HTR-8/SVneo (cell line): ENCODE results near the gene BFSP2.

ENCODE experiments used
- DNase-seq: peaks from one replicate; pipeline ENCODE4 v3.0.0; 2011; ENCODE audit warnings: low spot score, mixed read lengths; ENCODE audit not compliant: insufficient read length
- FAIRE-seq: peaks from 2 replicates; lab custom pipeline; 2011; peaks lifted over from hg19 to GRCh38; lab: Jason Lieb, UNC

BFSP2 gene, protein sequence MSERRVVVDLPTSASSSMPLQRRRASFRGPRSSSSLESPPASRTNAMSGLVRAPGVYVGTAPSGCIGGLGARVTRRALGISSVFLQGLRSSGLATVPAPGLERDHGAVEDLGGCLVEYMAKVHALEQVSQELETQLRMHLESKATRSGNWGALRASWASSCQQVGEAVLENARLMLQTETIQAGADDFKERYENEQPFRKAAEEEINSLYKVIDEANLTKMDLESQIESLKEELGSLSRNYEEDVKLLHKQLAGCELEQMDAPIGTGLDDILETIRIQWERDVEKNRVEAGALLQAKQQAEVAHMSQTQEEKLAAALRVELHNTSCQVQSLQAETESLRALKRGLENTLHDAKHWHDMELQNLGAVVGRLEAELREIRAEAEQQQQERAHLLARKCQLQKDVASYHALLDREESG

GRCh38 chr3:133400006-133400515 lies at the start of gene BFSP2:
Gene BFSP2 (plus strand): TSS chr3:133400056. CDS start chr3:133400084, 28 bp downstream.
- no peak for DNase-seq
- no peak for FAIRE-seq

DNA sequence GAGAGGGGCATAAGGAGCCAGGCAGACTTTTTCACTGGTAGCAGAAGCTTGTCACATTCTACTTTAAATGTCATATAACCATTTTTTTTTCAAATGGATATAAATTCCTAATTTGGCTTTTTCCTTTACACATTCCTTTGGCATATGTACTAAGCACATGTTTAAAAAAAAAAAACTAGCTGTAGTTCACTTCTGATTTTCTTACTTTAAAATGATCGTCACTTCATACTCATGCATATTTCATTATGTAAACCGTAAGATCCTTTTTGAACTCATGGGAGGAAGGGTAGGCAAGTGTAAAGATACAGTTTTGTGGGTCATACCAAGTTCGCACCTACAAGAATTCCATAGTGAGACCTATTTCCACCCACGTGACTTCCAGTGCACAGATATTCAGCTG lies 45.1 kb upstream of the BFSP2 start:
- DNase-seq, result no peak
- FAIRE-seq, result no peak

DNA sequence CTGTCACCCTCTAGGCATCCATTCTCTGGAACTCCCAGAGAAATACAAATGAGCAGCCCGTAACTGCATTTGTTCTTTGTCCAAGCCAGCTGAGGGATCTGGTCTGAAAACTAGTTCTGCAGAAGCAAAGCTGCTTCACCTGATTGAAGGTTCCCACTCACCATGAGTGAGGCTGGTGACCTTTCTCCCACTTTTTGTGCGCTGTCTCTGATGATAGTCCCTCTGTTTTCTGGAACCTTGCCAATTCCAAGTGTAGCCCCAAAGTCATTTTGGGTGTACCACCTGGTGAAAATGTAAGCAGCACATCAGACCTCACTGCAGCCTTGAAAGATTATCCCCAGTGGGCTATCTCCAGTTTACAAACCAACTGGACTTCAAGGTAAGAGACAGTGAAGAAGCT lies 39.4 kb upstream of the BFSP2 start:
- DNase-seq, result no peak
- FAIRE-seq, result no peak

- no peak for DNase-seq
- no peak for FAIRE-seq
Observed at GRCh38 chr3:133361011-133361410, 38.8 kb upstream of the BFSP2 start.

- FAIRE-seq, result no peak
- DNase-seq, result no peak
Observed at GRCh38 chr3:133361435-133361834, 38.4 kb upstream of the BFSP2 start.

- FAIRE-seq (no peak), DNase-seq (no peak)
Observed at GRCh38 chr3:133362539-133362938, 37.3 kb upstream of the BFSP2 start.

GRCh38 chr3:133364704-133365103 lies 35.2 kb upstream of the BFSP2 start:
- DNase-seq (no peak), FAIRE-seq (no peak)

DNA sequence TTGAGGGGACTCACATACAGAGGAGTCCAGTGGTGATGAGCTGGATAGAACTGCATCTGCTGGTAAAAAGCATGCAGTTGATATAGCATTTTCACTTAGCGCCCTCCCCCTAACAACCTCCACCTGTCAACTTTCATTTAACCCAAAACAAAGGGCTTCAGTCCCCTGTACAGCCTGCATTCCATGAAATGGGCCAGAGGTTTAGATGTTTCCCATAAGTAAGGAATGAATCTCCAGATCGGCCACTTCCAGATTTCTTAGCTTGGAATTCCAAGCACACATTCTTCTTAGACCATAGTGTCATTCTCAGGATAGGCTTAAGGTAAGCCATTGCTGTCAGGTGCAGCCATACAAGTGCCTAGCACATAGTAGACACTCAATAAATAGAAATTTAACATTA lies 32.9 kb upstream of the BFSP2 start:
- DNase-seq, result no peak
- FAIRE-seq, result no peak

DNA sequence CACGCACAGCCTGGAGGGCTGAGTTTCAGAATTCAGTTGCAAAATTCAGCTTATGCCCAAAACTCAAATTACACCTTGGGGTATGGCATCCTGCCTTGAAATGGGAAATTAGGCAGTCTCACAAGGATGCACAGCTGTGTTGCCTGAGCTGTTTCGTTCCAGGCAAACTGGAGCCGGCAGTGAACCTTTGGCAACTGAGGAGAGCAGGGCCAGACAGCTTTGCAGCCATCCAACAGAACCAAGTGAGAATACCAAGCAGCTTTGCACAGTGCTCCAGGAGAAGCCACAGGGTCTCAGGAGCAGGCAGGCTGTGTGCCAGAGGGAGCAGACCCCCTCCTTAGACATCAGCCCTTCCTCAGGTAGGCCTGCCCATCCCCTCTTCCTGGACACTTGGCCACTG lies 32.5 kb upstream of the BFSP2 start:
- FAIRE-seq (no peak), DNase-seq (no peak)

- FAIRE-seq (no peak), DNase-seq (no peak)
Observed at GRCh38 chr3:133367956-133368355, 31.9 kb upstream of the BFSP2 start.

DNA sequence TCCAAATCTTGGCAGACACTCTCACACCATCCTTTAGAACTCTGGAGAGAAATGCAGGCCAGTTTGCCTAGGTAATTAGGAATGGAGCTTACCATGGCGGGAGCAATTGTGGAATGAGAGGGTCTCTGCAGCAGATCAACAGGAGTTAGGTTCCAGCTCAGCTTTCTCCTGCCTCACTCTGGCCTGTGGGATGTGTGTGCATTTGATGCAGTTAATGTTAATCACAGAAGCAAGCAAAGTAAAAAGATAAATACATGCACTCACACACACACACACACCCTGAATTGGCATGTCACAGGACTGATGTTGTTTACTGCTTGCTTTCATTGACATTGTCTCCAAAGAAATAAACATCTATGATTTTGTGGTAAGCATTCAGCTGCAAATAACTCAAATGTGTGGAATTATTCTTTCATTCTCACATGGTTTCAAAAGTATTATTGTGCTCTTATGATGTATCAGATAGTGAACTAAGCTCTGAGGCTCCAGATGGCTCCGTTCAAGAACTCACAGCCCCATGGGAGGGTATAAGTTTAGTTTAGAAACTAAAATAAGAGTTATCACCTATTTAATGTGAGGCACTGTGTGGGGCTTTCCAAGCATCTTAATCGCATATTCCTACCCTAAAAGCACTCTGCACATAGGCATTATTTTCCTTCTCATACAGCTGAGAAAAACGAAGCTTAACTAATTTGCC lies 31.3 kb upstream of the BFSP2 start:
- DNase-seq (no peak), FAIRE-seq (no peak)

GRCh38 chr3:133369068-133369440 lies 30.8 kb upstream of the BFSP2 start:
- no peak for FAIRE-seq

GRCh38 chr3:133371181-133371580 lies 28.7 kb upstream of the BFSP2 start:
- DNase-seq (no peak), FAIRE-seq (no peak)

More at GRCh38 chr3:133369068-133369440, 30.8 kb upstream of the BFSP2 start:
- DNase-seq, result no peak

DNA sequence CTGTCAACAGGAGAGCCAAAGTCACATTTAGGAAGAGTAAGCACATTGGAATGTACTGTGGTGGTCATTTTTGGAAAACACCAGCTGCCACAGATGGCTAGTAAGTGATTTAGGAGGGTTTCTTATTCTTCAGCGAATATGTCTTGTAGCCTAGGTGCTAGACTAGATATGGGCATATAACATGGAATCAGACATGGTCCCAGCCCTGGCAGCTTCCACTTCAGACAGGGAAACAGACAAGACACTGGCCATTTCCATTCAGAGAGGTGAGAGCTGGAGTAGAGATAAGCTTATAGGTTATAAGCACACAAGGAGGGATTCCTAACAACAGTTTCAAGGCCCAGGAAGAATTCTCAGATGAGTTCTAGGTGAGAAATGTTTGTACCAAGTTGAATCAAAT lies 28.2 kb upstream of the BFSP2 start:
- no peak for FAIRE-seq
- DNase-seq, result no peak

- FAIRE-seq, result peak; percentile 59
- no peak for DNase-seq
Observed at GRCh38 chr3:133374708-133375402, 25.0 kb upstream of the BFSP2 start.

- DNase-seq, result no peak
- FAIRE-seq, result no peak
Observed at GRCh38 chr3:133375403-133375745, 24.5 kb upstream of the BFSP2 start.

DNA sequence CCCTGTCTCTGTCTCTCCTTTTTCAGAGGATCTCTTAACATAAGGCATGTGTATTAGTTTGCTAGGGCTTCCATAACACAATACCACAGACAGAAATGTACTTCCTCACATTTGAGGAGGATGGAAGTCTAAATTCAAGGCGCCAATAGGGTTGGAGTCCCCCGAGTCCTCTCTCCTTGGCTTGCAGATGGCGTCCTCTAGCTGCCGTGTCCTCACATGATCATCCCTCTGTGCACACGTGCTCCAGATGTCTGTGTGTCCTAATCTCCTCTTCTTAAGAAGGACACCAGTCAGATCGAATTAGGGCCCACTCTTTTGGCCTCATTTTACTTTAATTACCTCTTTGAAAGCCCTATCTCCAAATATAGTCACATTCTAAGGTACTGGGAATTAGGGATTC lies 23.0 kb upstream of the BFSP2 start:
- DNase-seq, result no peak

GRCh38 chr3:133377396-133377795 lies 22.5 kb upstream of the BFSP2 start:
- DNase-seq (peak; percentile 43), FAIRE-seq (no peak)

More for the DNA sequence above, 23.0 kb upstream of the BFSP2 start:
- FAIRE-seq, result no peak

DNA sequence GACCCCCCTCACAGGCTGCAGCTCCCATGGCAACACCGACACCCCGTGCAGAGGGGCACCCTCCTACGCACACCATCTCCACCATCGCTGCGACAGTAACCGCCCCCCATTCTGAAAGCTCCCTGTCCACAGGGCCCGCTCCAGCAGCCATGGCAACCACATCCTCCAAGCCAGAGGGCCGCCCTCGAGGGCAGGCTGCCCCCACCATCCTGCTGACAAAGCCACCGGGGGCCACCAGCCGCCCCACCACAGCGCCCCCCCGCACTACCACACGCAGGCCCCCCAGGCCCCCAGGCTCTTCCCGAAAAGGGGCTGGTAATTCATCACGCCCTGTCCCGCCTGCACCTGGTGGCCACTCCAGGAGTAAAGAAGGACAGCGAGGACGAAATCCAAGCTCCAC lies 19.9 kb upstream of the BFSP2 start:
- no peak for FAIRE-seq

DNA sequence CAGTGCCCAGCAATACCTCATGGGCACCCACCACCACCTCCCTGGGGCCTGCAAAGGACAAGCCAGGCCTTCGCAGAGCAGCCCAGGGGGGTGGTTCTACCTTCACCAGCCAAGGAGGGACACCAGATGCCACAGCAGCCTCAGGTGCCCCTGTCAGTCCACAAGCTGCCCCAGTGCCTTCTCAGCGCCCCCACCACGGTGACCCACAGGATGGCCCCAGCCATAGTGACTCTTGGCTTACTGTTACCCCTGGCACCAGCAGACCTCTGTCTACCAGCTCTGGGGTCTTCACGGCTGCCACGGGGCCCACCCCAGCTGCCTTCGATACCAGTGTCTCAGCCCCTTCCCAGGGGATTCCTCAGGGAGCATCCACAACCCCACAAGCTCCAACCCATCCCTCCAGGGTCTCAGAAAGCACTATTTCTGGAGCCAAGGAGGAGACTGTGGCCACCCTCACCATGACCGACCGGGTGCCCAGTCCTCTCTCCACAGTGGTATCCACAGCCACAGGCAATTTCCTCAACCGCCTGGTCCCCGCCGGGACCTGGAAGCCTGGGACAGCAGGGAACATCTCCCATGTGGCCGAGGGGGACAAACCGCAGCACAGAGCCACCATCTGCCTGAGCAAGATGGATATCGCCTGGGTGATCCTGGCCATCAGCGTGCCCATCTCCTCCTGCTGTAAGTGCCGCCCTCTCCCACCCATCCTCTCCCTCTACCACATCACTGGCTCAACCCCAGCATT lies 19.2 kb upstream of the BFSP2 start:
- DNase-seq (no peak), FAIRE-seq (no peak)

More for the DNA sequence above, 19.9 kb upstream of the BFSP2 start:
- no peak for DNase-seq
